HepG2 (cell line): ENCODE measurements around the gene SMDT1. TPM values are rescaled to one million over a fixed set of nuclear protein-coding genes. Genes with fewer than 3 reads are reported as not detected.
"Not testable (repeated sequence)": the region's sequence is repeated elsewhere in the genome, so short reads cannot be mapped to it uniquely, and the experiment has no call there.

ENCODE experiments used
- ATAC-seq: fragments of 200-7000 bp; cut with Tn5 transposase; 3 replicates; pipeline ENCODE4 v1.9.1; 2020; ENCODE audit warnings: mild to moderate bottlenecking, moderate library complexity
- BruUV-seq: library from RNA; stranded (reverse); fragments of 400-500 nt; replicated peaks from 2 replicates; lab custom pipeline; 2021; lab: Mats Ljungman, UMichigan
- CTCF ChIA-PET: fragments of 300-600 bp; formaldehyde crosslinking; extraction: SDS; loops from one replicate; lab custom pipeline; 2021; ENCODE audit warnings: low total read pairs, inconsistent platforms, low intra/inter-chr PET ratio; lab: Yijun Ruan, JAX
- POLR2A ChIA-PET: fragments of 350-600 bp; sonication (Branson Sonifier 250); formaldehyde crosslinking; loops from one replicate; lab custom pipeline; 2020; ENCODE audit warnings: antibody characterized with exemption, inconsistent platforms; lab: Yijun Ruan, JAX
- DNase-seq: peaks from one replicate; pipeline ENCODE4 v3.0.0-alpha.2; 2015; ENCODE audit warnings: low spot score
- FAIRE-seq: peaks from 3 replicates; lab custom pipeline; 2011; peaks lifted over from hg19 to GRCh38; lab: Jason Lieb, UNC
- H2AFZ ChIP-seq: one replicate; pipeline ENCODE4 v1.6.1; 2011; ENCODE audit warnings: low read length, inconsistent platforms
- H3K27ac ChIP-seq: fragments of 300-600 bp; 3 replicates; pipeline ENCODE4 v1.8.0; 2011; ENCODE audit warnings: mixed run types, mild to moderate bottlenecking, mixed read lengths, low read length, inconsistent platforms; ENCODE audit not compliant: insufficient read depth; ENCODE audit errors: extremely low read length
- H3K27me3 ChIP-seq, 2 experiments: fragments of 200-600 bp in 1 of 2; 2 replicates in 1 of 2; 3 replicates in 1 of 2; pipeline versions ENCODE4 v1.6.0 to v1.8.0; 2011; ENCODE audit warnings: low read length in 2 of 2, mild to moderate bottlenecking in 2 of 2, moderate library complexity in 2 of 2, inconsistent platforms in 1 of 2; ENCODE audit not compliant: insufficient read depth in 2 of 2, control insufficient read depth in 1 of 2
- H3K36me3 ChIP-seq, 2 experiments: fragments of 200-600 bp in 1 of 2; replicated peaks in 1 of 2; 2 replicates in 1 of 2; 3 replicates in 1 of 2; pipeline versions ENCODE4 v1.5.1 to v1.8.0; 2011; ENCODE audit warnings: low read length in 2 of 2, inconsistent platforms in 1 of 2; ENCODE audit not compliant: insufficient read depth in 2 of 2, control insufficient read depth in 1 of 2
- H3K4me1 ChIP-seq: 2 replicates; pipeline ENCODE4 v1.5.1; 2012; ENCODE audit warnings: low read length, inconsistent platforms; ENCODE audit not compliant: insufficient read depth
- H3K4me2 ChIP-seq: 2 replicates; pipeline ENCODE4 v1.6.0; 2011; ENCODE audit warnings: low read depth, low read length, inconsistent platforms
- H3K4me3 ChIP-seq, 3 experiments: fragments of 200-600 bp in 1 of 3; sonication (generic), shearing (Covaris generic) in 1 of 3; replicated peaks in 1 of 3; 2 replicates each; pipeline ENCODE4 v1.5.1; 2011 to 2016; ENCODE audit warnings: low read length in 3 of 3, inconsistent platforms in 2 of 3, low read depth in 2 of 3, mild to moderate bottlenecking in 2 of 3, control low read depth in 1 of 3, mixed read lengths in 1 of 3; ENCODE audit not compliant: insufficient read depth in 1 of 3
- H3K79me2 ChIP-seq: one replicate; pipeline ENCODE4 v1.6.1; 2011; ENCODE audit warnings: low read length, inconsistent platforms; ENCODE audit not compliant: insufficient read depth
- H3K9ac ChIP-seq: 2 replicates; pipeline ENCODE4 v1.6.0; 2011; ENCODE audit warnings: mild to moderate bottlenecking, low read depth, low read length, inconsistent platforms; ENCODE audit not compliant: insufficient read depth
- H3K9me3 ChIP-seq: 2 replicates; pipeline ENCODE4 v1.5.1; 2012; ENCODE audit warnings: mild to moderate bottlenecking, low read length
- H4K20me1 ChIP-seq: 2 replicates; pipeline ENCODE4 v1.6.0; 2011; ENCODE audit warnings: inconsistent platforms, mild to moderate bottlenecking, low read length, moderate library complexity; ENCODE audit not compliant: insufficient read depth
- HNRNPL ChIP-seq: fragments of 200-400 bp; formaldehyde crosslinking; IDR thresholded peaks from 2 replicates; pipeline ENCODE4 v1.6.1; 2017; ENCODE audit warnings: mild to moderate bottlenecking, low read depth, low read length
- THAP11 ChIP-seq: IDR thresholded peaks from 2 replicates; pipeline ENCODE4 v1.6.1; 2016; ENCODE audit warnings: missing biosample characterization, missing genetic modification reagents
- THAP8 ChIP-seq: sonication (generic); formaldehyde crosslinking; IDR thresholded peaks from 2 replicates; pipeline ENCODE4 v1.5.1; 2020; ENCODE audit warnings: missing genetic modification reagents, mild to moderate bottlenecking, borderline replicate concordance
- ZNF687 ChIP-seq: sonication (generic); formaldehyde crosslinking; IDR thresholded peaks from 2 replicates; pipeline ENCODE4 v1.5.1; 2020; ENCODE audit warnings: mild to moderate bottlenecking, missing genetic modification reagents, moderate library complexity
- WGBS: methylation state at CpG from one replicate; pipeline ENCODE4 v1.1.6; 2017; ENCODE audit warnings: low lambda C conversion rate; 5-methylcytosine and 5-hydroxymethylcytosine counted together
- in situ Hi-C: cut with HindIII; loops from 2 replicates; pipeline ENCODE4 v1.10.0; 2017; ENCODE audit warnings: low pct_unique_long_range_greater_than_20kb; ENCODE audit not compliant: extremely low pct_ligation_motif_present
- intact Hi-C: fragments of 100-400 bp; cut with micrococcal nuclease; formaldehyde crosslinking; loops from one replicate; pipeline ENCODE4 v1.10.0; 2022; ENCODE audit not compliant: unreplicated experiment
- polyA plus RNA-seq, 8 experiments: library from polyadenylated mRNA; depleted of rRNA in 3 of 8; stranded (reverse) in 7 of 8; unstranded in 1 of 8; fragments of >200 nt; fragmentation: Illumina TruSeq in 4 of 8; extraction: Trizol in 4 of 8; gene quantifications; 2 replicates each; pipeline versions ENCODE4 v1.2.1 to v1.2.3, GENCODE V29; 2011 to 2016; ENCODE audit warnings: low read depth in 4 of 8, missing spikeins in 1 of 8, mixed read lengths in 1 of 8; ENCODE audit not compliant: insufficient read depth in 1 of 8
- total RNA-seq, 5 experiments: library from RNA; depleted of rRNA; stranded (reverse); fragments of >200 nt; fragmentation: Illumina TruSeq; extraction: Trizol; gene quantifications; 2 replicates each; pipeline ENCODE4 v1.2.3, GENCODE V29; 2016; ENCODE audit warnings: low read depth in 1 of 5

The SMDT1 gene
- total and polyA plus RNA-seq, 2 of the 13 experiments (the other 11 are each of a cell fraction or from before 2014, with no cell fraction given), result 8.3 to 26.6 TPM

GRCh38 chr22:42127606-42128005 lies 48.1 kb downstream of the SMDT1 start (continued):
- TF ChIP-seq THAP8 (CRISPR knock-in tag), result no peak
- no peak for TF ChIP-seq THAP11 (CRISPR knock-in tag)
- TF ChIP-seq, all 625 proteins: peak for 0

GRCh38 chr22:42128007-42128406 lies 48.5 kb downstream of the SMDT1 start:
- H3K4me3 ChIP-seq, H3K9ac ChIP-seq, BruUV-seq, intact Hi-C loops, H3K4me2 ChIP-seq, ATAC-seq, in situ Hi-C loops, H4K20me1 ChIP-seq, DNase-seq, H3K27me3 ChIP-seq, FAIRE-seq, CTCF ChIA-PET, H3K9me3 ChIP-seq, POLR2A ChIA-PET, H2AFZ ChIP-seq, H3K36me3 ChIP-seq, H3K79me2 ChIP-seq, H3K27ac ChIP-seq: not testable (repeated sequence)
- WGBS, result 85% methylated on average over 5 of the region's 13 CpGs
- peaks cover 24% of the 10 kb centered on the region for H3K4me1 ChIP-seq

GRCh38 chr22:42128776-42129694 lies 49.5 kb downstream of the SMDT1 start:
- H2AFZ ChIP-seq, H3K4me2 ChIP-seq, H4K20me1 ChIP-seq, H3K4me3 ChIP-seq, H3K9ac ChIP-seq, intact Hi-C loops, in situ Hi-C loops, H3K27ac ChIP-seq, H3K9me3 ChIP-seq, H3K36me3 ChIP-seq, H3K27me3 ChIP-seq, FAIRE-seq, CTCF ChIA-PET, ATAC-seq, BruUV-seq, H3K79me2 ChIP-seq, DNase-seq, POLR2A ChIA-PET: not testable (repeated sequence)
- TF ChIP-seq HNRNPL, result 0 out of 2 replicates have a peak, but pooled peaks have one; percentile 25
- TF ChIP-seq ZNF687, result 0 out of 2 replicates have a peak, but pooled peaks have one; percentile 7
- peaks cover 28% of the 10 kb centered on the region for H3K4me1 ChIP-seq
- WGBS, result 88% methylated on average over 59 of the region's 65 CpGs
